T-helper 2 cell treated with Interferon-gamma antibody and Interleukin-4, amounts not matched to agents 100 ng/mL and 5 ng/mL, for 36 hours (primary cell): ENCODE data around the gene COX6B2. TPM values are rescaled to one million over a fixed set of nuclear protein-coding genes. Genes with fewer than 3 reads are reported as not detected.
"Not testable (repeated sequence)": the region's sequence is repeated elsewhere in the genome, so short reads cannot be mapped to it uniquely, and the experiment has no call there.

ENCODE experiments used
- intact Hi-C: fragments of 100-400 bp; cut with micrococcal nuclease; formaldehyde crosslinking; loops from one replicate; pipeline ENCODE4 v1.15.1; 2023
- total RNA-seq: library from RNA; stranded (reverse); gene quantifications from 2 replicates; pipeline ENCODE4 v1.2.3, GENCODE V29; 2022

COX6B2 gene
- total RNA-seq, 1 donor from 2014 or later, result 0.45 TPM

DNA sequence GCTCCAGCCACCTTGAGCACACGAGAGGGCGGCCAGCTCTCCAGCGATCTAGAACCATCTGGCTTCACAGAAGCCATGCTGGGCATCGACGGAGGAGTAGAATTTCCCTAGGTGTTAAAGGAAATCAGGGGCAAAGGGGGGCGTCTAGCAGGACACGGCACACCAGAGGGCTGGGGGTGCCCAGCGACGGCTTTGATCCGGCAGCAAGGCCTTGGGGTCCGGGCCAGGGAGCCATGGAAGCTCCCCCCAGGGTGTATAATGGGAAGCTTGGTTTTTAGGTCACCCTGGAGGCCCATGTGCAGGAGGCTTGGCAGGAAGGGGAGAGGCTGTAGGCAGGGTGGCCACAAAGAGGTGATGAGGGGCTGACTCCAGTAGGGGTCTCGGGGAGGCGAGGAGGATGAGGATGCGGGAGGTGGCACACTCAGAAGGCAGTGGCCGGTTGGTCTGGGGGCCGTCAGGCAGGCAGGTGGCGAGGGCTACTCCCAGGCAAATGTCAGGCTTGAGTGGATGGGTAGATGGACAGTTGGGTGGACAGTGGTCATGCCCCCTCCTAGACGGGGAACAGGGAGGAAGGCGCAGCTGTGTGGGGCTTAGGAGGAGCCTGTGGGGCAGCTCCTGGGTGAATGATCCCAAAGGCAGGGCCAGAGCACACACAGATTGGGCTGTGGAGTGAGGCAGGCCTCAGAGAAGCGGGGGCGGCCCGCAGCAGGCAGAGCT is 9.3 kb downstream of the COX6B2 start:
- intact Hi-C loops, result no loop called here

DNA sequence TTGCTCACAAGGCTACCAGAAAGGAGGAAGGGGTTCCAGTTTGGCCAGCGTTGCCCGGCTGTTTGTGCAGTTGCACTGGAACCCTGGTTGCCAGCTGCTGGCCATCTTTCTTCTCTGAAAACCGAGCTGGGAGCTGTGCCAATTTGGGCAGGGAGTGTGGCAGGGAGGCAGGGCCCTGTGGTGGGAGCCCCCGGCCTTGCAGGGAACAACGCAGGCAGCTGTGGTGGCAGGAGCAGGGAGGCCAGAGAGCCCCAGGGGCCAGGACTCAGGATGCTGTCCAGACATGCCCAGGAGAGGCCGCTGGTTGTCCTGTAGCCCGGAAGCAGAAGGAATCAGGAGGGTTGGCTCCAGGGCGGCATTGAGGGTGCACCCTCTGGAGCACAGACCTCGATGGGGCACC is 10.1 kb downstream of the COX6B2 start:
- intact Hi-C loops, result no loop called here

DNA sequence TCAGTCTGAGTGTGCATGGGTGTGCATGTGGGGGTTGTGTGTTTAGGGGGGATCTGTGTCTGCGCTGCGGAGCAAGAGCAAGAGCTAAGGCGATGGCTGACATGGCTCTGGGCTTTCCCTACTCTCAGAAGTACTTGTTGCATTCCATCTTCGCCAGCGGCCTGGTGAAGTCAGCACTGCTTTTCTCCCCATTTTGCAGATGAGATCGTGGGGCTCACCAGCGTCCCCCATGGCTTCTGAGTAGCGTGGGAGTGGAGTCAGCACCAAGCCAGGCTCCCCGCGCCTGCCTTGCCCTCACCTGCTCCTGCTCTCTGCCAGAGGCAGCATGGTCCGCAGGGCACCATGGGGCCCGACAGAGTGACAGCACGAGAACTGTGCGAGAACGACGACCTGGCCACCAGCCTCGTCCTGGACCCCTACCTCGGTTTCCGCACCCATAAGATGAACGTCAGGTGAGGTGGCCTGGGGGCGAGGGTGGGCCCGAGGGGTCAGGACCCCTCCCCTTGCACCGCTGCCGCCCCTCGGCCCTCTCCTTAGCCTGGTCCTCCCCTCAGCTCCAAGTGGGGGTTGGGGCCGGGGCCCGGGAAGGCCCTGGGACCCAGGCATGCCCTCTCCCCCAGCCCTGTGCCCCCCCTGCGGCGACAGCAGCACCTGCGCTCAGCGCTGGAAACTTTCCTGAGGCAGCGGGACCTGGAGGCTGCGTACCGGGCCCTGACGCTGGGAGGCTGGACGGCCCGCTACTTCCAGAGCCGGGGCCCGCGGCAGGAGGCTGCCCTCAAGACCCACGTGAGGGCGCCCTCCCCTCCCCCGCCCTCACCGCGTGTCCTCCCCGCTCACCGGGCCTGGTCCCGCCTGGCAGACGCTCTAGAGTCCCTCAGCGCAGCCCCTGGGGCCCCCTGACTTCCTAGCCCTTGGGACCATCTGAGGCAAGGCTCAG is 12.7 kb downstream of the COX6B2 start:
- intact Hi-C loops, result no loop called here

GRCh38 chr19:55341171-55341588 is 13.3 kb downstream of the COX6B2 start:
- intact Hi-C loops, result no loop called here

DNA sequence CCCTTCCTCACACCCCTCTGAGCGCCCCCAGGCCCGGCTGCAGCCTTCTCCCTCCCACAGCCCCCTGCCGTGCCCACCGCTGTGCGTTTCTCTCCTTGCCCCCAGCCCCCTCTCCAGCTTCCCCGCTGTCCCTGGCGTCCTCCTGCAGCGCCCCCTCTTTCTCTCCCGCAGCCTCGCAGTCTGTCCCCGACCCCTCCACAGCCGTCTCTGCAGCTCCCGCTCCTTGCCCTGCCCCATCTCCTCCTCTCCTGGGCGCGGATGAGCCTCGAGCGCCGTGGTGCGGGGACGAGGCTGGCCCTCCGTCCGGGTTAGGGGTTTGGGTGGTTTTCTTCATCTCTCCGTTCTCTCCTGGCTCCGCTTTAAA is 13.8 kb downstream of the COX6B2 start:
- intact Hi-C loops, result no loop called here

- intact Hi-C loops, result loop anchor here (1.0 kb wide), 6 partner anchors 14 to 81 kb away; partner anchors contain the start of genes COX6B2, HSPBP1, PPP6R1 and RPL28
Observed at GRCh38 chr19:55339889-55340783, 14.4 kb downstream of the COX6B2 start.

GRCh38 chr19:55339105-55339888 is 15.2 kb downstream of the COX6B2 start, which contains the start of gene KMT5C:
KMT5C (plus strand) TSS chr19:55339876; CDS start chr19:55341937, 2,061 bp downstream.
- intact Hi-C loops, result loop anchor here (1.0 kb wide), 6 partner anchors 15 to 80 kb away; partner anchors contain the start of genes COX6B2, HSPBP1, PPP6R1 and RPL28

GRCh38 chr19:55336101-55336500 is 18.4 kb downstream of the COX6B2 start:
- intact Hi-C loops, result no loop called here

DNA sequence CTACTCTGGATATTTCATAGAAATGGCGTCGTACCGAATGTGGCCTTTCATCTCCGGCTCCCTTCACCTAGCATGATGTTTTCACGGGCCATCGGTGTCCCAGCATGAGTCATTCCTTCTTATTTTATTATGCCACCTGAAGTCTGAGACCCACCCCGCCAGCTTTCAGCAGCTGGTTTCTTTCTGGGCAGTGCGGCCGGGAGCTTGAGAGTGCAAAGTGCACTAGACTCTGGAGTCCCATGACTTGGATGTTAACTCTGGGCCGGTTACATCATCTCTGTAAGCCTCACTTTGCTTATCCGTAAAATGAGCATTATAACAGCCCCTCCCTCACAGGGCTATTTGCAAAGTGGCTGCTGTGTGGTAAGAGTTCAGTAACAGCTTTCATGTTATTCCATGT is 20.6 kb downstream of the COX6B2 start:
- intact Hi-C loops, result no loop called here

DNA sequence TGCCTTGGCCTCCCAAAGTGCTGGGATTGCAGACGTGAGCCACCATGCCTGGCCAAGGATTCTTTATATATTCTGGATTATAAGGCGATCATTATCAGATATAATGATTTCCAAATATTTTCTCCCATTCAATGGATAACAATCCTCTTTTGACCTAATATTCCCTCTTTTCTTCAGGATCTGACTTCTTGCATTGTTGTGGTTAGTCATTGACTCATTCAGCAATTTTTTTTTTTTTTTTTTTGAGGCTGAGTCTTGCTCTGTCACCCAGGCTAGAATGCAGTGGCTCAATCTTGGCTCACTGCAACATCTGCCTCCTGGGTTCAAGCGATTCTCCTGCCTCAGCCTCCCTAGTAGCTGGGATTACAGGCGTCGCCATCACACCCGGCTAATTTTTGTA is 24.7 kb downstream of the COX6B2 start:
- intact Hi-C loops, result not testable (repeated sequence)

- intact Hi-C loops, result not testable (repeated sequence)
Observed at GRCh38 chr19:55328774-55329318, 25.7 kb downstream of the COX6B2 start.

DNA sequence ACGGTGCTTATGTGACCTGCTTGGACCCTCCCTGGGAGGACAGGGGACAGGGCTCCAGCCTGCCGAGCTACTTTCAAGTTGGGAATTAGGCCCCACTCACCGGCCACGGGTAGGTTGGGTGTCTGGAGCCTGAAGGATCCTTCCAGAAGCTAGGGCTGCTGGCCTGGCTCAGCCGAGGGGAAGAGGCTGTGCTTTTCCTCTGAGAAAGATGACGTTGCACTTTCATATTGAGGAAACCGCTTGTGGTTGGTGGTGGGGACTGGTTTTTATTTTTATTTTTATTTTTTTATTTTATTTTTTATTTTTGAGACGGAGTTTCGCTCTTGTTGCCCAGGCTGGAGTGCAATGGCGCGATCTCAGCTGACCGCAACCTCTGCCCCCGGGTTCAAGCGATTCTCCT is 29.3 kb downstream of the COX6B2 start, which contains the start of gene TMEM150B:
Gene TMEM150B (minus strand): TSS at position 170 of the 400 bp plus-strand sequence. CDS start 4,305 bp downstream, outside the sequence.
- intact Hi-C loops, result no loop called here

- intact Hi-C loops, result no loop called here
Observed at GRCh38 chr19:55324662-55325061, 29.9 kb downstream of the COX6B2 start.

DNA sequence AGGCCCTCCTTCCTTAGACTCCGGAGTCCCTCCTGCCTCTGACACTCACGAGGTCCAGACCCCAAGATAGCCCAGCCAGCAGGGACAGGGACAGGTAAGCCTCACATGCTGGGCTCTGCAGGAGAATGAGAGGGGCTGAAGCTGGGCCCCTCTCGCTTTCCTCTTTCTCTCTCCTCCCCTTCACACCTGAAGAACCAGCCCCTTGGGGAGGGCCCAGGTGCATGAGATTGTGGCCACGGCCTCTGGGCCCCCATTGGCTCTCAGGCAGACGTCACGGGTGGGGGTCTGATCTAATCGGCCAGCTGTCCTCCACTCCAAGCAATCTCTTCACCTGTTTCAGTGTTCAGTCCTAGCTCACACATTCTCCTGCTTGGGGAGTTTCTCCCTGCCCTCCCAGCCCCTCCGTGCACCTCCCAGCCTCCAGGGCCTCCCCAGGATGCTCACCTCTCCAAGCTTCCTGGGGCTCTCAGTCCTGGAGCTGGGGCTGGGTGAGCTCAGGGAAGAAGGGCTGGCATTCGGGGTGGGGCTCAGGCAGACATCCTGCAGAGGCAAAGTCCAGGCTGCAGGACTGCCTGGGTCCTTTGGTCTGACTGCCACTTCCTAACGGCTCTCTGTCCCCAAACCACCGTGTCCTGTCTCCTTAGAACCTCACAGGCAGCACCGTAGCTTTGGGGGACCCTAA is 32.2 kb downstream of the COX6B2 start:
- intact Hi-C loops, result no loop called here

DNA sequence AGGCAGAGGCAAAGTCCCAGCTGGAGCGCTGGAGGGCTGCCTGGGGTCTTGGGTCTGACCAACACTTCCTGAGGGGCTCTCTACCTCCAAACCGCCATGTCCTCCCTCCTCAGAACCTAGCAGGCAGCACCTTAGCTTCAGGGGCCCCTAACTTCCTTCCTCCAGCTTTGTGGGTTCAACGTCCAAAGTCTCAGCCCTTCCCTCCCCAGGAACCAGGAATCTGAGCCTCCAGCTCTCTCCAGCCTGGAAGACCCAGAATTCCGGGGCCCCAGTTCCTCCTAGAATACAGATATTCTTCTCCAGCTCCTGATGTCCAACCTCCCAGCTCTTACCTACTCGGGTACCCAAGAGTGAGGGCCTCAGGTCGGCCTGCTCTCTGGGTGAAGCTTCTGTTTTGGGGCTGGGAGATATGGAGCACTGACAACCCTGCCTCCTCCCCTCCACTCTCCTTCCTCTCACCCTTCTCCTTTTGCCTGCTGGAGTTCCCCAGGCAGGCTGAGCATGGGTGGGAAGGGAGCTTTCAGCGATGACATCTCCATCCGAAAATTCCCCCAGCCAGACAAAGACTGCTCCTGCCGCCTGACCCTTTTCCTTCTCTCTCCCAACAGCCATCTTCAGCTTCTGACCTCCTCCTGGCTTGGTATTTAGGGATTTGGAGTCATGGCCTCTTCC is 32.9 kb downstream of the COX6B2 start:
- intact Hi-C loops, result no loop called here

GRCh38 chr19:55320844-55321419 is 33.6 kb downstream of the COX6B2 start:
- intact Hi-C loops, result no loop called here

DNA sequence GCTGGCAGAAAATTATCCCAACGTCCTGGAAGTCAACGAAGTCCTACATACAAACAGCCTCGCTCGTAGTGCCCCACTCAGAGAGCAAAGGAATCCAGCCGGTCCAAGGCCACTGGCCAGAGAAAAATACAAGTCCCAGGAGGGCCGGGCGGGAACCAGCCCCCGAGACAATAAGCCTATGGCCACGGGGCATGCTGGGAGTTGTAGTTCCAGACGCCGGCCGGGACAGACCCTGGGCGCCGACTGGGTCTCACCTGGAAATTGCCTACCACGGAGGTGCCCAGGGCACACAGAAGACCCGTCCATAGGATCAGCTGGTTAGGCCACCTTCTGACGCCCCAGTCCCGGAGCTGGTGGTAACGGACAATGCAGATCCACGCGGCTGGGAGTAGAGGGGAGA is 34.7 kb downstream of the COX6B2 start:
- intact Hi-C loops, result no loop called here

DNA sequence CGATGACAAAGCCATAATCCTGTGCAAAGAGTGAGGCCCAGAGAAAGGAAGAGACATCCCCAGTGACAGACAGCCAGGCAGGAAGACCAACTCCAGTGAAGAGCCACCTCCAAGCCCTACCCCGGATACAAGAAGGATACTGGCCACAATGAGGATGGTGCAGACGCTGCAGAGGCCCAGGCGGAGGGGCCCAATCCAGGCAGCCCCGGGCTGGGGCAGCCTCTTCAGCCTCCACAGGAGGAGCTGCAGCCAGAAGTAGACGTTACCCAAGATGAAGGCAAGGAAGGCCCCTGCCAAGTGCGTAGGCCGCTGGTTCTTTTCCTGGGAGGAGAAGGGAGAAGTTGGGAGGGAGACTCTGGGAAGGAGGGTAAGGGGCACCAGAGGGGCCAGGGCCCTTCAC is 37.9 kb downstream of the COX6B2 start:
- intact Hi-C loops, result no loop called here
